ENCODE results near the gene HSPG2.

The HSPG2 gene

DNA sequence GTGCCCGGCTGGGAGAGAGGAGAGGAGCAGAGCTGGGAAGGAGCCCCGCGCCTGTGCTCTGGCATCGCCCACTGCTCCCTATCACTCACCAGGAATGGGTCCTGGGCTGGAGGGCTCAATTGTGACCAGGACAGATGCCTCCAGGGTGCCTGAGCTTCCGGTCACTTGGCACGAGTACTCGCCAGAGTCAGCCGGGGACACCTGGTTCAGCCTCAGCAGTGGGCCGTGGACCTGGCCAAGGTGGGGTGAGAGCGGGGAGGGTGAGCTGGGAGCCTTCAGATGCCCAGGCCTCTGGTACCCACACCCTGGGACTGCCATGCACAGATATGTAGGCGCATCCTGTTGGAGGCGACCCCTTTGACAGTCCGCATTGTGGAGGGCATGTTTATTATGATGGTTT lies 93.9 kb downstream of the HSPG2 start:
- no peaks in the 10 kb centered on the region for H3K27me3 ChIP-seq
- H3K4me1 ChIP-seq, result no peaks in the 10 kb centered on the region
- DNase-seq, result no peak
- H3K4me3 ChIP-seq, result no peak overlapping the region
- H3K27ac ChIP-seq, result no peak overlapping the region
- no peaks in the 10 kb centered on the region for H3K9me3 ChIP-seq
- TF ChIP-seq, protein P1, sequence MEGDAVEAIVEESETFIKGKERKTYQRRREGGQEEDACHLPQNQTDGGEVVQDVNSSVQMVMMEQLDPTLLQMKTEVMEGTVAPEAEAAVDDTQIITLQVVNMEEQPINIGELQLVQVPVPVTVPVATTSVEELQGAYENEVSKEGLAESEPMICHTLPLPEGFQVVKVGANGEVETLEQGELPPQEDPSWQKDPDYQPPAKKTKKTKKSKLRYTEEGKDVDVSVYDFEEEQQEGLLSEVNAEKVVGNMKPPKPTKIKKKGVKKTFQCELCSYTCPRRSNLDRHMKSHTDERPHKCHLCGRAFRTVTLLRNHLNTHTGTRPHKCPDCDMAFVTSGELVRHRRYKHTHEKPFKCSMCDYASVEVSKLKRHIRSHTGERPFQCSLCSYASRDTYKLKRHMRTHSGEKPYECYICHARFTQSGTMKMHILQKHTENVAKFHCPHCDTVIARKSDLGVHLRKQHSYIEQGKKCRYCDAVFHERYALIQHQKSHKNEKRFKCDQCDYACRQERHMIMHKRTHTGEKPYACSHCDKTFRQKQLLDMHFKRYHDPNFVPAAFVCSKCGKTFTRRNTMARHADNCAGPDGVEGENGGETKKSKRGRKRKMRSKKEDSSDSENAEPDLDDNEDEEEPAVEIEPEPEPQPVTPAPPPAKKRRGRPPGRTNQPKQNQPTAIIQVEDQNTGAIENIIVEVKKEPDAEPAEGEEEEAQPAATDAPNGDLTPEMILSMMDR (IDR thresholded peaks at IDR 0.05), result no peak
- peaks cover 100% of the 10 kb centered on the region in 3 donors for H3K36me3 ChIP-seq
- intact Hi-C loops (cut with DNase I; ENCODE audit: low total_unique reads), result no loop called here

DNA sequence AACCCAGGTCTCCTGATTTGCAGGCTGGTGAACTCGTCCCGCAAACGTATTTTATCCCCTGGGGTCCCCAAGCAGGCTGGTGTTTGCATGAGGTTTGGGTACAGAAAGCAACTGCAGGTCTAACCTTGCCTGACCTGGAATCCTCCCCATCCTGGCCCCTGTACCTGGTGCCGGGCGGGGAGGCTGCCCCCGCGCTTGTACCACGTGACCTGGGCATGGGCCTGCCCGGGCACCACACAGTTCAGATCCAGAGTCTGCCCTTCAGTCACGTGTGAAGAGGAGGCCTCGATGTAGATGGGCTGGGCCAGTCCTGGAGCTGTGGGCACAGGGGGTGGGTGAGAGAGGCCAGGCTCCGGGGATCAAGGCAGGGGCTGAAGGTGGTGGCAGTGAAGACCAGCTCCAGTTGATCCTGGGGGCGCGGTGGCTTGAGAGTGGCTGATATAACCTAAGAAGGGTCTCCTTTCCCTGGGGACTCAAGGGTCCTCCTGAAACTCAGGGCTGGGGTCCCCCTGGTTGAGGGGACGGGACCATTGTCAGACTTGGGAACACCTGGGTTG lies 94.4 kb downstream of the HSPG2 start:
- H3K27me3 ChIP-seq, result no peaks in the 10 kb centered on the region
- H3K4me1 ChIP-seq, result no peaks in the 10 kb centered on the region
- peaks cover 100% of the 10 kb centered on the region in 3 donors for H3K36me3 ChIP-seq
- DNase-seq, result no peak
- no peak overlapping the region for H3K27ac ChIP-seq
- H3K9me3 ChIP-seq, result no peaks in the 10 kb centered on the region
- intact Hi-C loops (cut with DNase I; ENCODE audit: low total_unique reads), result no loop called here
- TF ChIP-seq, protein P1 (IDR thresholded peaks at IDR 0.05), result no peak
- H3K4me3 ChIP-seq, result no peak overlapping the region

DNA sequence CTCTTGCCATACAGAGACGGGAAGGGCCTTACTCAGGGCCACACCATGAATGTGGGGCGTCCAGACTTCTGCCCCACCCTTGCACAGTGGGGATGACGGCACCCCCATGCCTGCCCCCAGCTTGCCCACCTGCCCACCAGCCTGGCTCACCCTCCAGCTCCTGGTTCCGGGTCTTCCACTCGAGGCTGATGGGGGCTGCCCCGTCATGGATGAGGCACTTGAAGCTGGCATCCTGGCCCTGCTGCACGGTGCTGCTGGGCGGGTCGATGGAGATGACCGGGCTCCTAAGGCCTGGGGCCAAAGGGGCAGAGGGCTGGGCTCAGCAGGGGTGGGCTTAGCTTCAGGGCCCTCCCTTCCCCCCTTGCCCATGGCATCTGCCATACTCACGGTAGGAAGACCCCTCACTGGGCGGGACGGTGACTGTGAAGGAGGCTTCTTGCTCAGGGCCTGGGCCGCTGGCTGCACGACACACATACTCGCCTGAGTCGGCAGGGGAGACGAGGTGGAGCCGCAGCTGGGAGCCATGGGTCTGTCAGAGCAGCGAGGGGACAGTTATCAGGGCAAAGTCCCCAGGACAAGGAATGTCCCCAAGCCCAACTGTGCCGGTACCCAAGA lies 95.2 kb downstream of the HSPG2 start:
- no peak for DNase-seq
- intact Hi-C loops (cut with DNase I; ENCODE audit: low total_unique reads), result no loop called here
- H3K27ac ChIP-seq, result no peak overlapping the region
- H3K9me3 ChIP-seq, result no peaks in the 10 kb centered on the region
- no peaks in the 10 kb centered on the region for H3K27me3 ChIP-seq
- H3K4me3 ChIP-seq, result no peak overlapping the region
- H3K36me3 ChIP-seq, result peaks cover 100% of the 10 kb centered on the region in 3 donors
- no peaks in the 10 kb centered on the region for H3K4me1 ChIP-seq
- TF ChIP-seq, protein P1 (IDR thresholded peaks at IDR 0.05), result no peak

DNA sequence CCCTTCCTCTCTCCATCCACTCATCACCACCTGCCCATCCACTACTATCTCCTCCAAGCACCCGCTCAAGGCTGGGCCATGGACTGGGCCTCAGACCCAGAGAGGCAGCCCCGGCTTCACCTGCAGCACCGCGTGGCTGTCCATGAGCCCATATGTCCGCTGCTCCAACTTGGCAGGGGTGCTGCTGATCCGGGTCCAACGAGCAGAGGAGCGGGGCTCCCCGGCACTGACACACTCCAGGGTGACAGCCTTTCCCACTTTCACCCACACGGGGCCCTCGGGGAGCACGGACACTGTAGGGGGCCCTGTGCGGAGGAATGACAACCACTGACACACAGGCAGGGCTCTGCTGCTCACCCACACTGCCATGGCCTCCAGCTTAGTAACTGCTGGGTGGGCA lies 96.1 kb downstream of the HSPG2 start:
- Histone ChIP-seq H3K9me3 (no peaks in the 10 kb centered on the region), H3K4me1 (no peaks in the 10 kb centered on the region), H3K27ac (no peak overlapping the region), H3K4me3 (no peak overlapping the region), H3K36me3 (peaks cover 100% of the 10 kb centered on the region in 3 donors), H3K27me3 (no peaks in the 10 kb centered on the region)
- intact Hi-C loops (cut with DNase I; ENCODE audit: low total_unique reads), result no loop called here
- TF ChIP-seq, protein P1 (IDR thresholded peaks at IDR 0.05), result no peak
- no peak for DNase-seq

DNA sequence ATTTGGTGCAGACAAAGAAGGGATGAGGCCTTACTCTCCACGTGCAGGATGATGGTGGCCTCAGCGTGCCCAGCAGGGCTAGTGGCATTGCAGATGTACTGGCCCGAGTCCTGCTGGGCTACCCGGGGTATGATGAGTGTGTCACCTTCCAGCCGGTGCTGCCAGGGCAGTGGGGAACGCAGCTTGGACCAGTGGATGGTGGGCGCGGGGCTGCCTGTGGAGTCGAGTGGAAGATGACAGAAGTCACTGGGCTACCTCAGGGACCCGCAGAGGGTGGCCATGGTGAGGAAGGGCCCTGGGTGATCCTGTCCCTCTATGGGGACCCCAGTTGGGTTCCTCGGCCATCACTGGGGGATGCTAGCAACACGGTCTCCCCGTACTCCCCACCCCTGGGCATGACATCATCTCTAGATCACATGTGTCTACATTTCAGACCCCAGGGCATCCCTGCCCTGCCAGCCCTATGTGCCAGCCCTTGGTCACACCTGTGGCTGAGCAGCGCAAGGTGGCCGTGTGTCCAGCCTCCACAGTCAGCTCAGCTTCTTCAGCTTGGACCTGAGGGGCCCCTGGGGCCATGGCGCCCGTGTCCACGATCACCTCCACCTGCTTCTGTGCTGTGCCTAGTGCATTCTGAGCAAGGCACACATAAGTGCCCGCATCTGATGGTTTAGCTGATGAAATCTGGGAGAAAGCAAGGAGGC lies 97.6 kb downstream of the HSPG2 start:
- no peak overlapping the region for H3K27ac ChIP-seq
- TF ChIP-seq, protein P1 (IDR thresholded peaks at IDR 0.05), result no peak
- H3K9me3 ChIP-seq, result no peaks in the 10 kb centered on the region
- H3K4me1 ChIP-seq, result no peaks in the 10 kb centered on the region
- intact Hi-C loops (cut with DNase I; ENCODE audit: low total_unique reads), result no loop called here
- no peak overlapping the region for H3K4me3 ChIP-seq
- H3K36me3 ChIP-seq, result peaks cover 100% of the 10 kb centered on the region in 3 donors
- no peak for DNase-seq
- no peaks in the 10 kb centered on the region for H3K27me3 ChIP-seq

Data from tibial artery (tissue), 4 donors.